MCF 10A (cell line): Measurements from ENCODE around the gene CFAP77. TPM values are rescaled to one million over a fixed set of nuclear protein-coding genes. Genes with fewer than 3 reads are reported as not detected.

Source experiments
- BruUV-seq: library from RNA; stranded (reverse); fragments of 400-500 nt; replicated peaks from 2 replicates; lab custom pipeline; 2021; lab: Mats Ljungman, UMichigan
- CTCF ChIA-PET: fragments of 300-600 bp; sonication (Branson Sonifier 250); formaldehyde crosslinking; extraction: SDS; loops from one replicate; lab custom pipeline; 2021; ENCODE audit warnings: antibody characterized with exemption, inconsistent platforms; lab: Yijun Ruan, JAX
- POLR2A ChIA-PET: fragments of 300-600, 350-650 bp; sonication (Branson Sonifier 250); formaldehyde crosslinking; extraction: SDS; loops from one replicate; lab custom pipeline; 2020; ENCODE audit warnings: antibody characterized with exemption, inconsistent platforms; lab: Yijun Ruan, JAX
- DNase-seq: peaks from one replicate; pipeline ENCODE4 v3.0.0-alpha.2; 2018; ENCODE audit not compliant: unreplicated experiment
- H3K27ac Mint-ChIP-seq: one replicate; pipeline ENCODE4 v1.8.0; 2022; ENCODE audit warnings: mild to moderate bottlenecking, low read depth, mixed read lengths; ENCODE audit not compliant: unreplicated experiment
- H3K27me3 Mint-ChIP-seq: one replicate; pipeline ENCODE4 v1.8.0; 2022; ENCODE audit warnings: mixed read lengths; ENCODE audit not compliant: insufficient read depth, unreplicated experiment
- H3K36me3 Mint-ChIP-seq: one replicate; pipeline ENCODE4 v1.8.0; 2022; ENCODE audit warnings: mild to moderate bottlenecking, moderate library complexity, mixed read lengths; ENCODE audit not compliant: insufficient read depth, unreplicated experiment
- H3K4me1 Mint-ChIP-seq: one replicate; pipeline ENCODE4 v1.8.0; 2022; ENCODE audit warnings: mixed read lengths; ENCODE audit not compliant: insufficient read depth, unreplicated experiment
- H3K4me3 Mint-ChIP-seq: one replicate; pipeline ENCODE4 v1.8.0; 2022; ENCODE audit warnings: mild to moderate bottlenecking, moderate library complexity, mixed read lengths; ENCODE audit not compliant: unreplicated experiment
- H3K9me3 Mint-ChIP-seq: one replicate; pipeline ENCODE4 v1.8.0; 2022; ENCODE audit warnings: mixed read lengths; ENCODE audit not compliant: unreplicated experiment
- CTCF ChIP-seq: fragments of 200-600 bp; IDR thresholded peaks from one replicate; pipeline ENCODE4 v1.8.0; 2022; ENCODE audit warnings: antibody characterized with exemption, mild to moderate bottlenecking; ENCODE audit not compliant: unreplicated experiment
- intact Hi-C: fragments of 100-400 bp; cut with micrococcal nuclease; formaldehyde crosslinking; loops from 2 replicates; pipeline ENCODE4 v1.14.1; 2022
- total RNA-seq: library from RNA; stranded (reverse); gene quantifications from 2 replicates; pipeline ENCODE4 v1.2.3, GENCODE V29; 2022

CFAP77 gene
- total RNA-seq, 1 experiment from 2014 or later, result not detected

GRCh38 chr9:132541051-132541450 lies 131.0 kb downstream of the CFAP77 start:
- Mint-ChIP-seq H3K4me3 (no peak overlapping the region), H3K4me1 (no peaks in the 10 kb centered on the region), H3K27ac (no peak overlapping the region), H3K27me3 (peaks cover 29% of the 10 kb centered on the region), H3K9me3 (peaks cover 8% of the 10 kb centered on the region), H3K36me3 (no peaks in the 10 kb centered on the region)
- no peak for TF ChIP-seq CTCF
- ChIA-PET POLR2A (no interaction called here), CTCF (no interaction called here)
- DNase-seq, result no peak
- intact Hi-C loops, result no loop called here
- no TSS peak for BruUV-seq

- Mint-ChIP-seq H3K27ac (no peak overlapping the region), H3K4me1 (no peaks in the 10 kb centered on the region), H3K9me3 (peaks cover under 1% of the 10 kb centered on the region), H3K4me3 (no peak overlapping the region), H3K36me3 (no peaks in the 10 kb centered on the region), H3K27me3 (peaks cover 29% of the 10 kb centered on the region)
- intact Hi-C loops, result no loop called here
- no TSS peak for BruUV-seq
- no peak for TF ChIP-seq CTCF
- ChIA-PET CTCF (no interaction called here), POLR2A (no interaction called here)
- DNase-seq, result no peak
Observed at GRCh38 chr9:132541870-132542830, 132.1 kb downstream of the CFAP77 start.

- no peak for TF ChIP-seq CTCF
- Mint-ChIP-seq H3K27me3 (peaks cover 30% of the 10 kb centered on the region), H3K36me3 (no peaks in the 10 kb centered on the region), H3K9me3 (no peaks in the 10 kb centered on the region), H3K4me3 (no peak overlapping the region), H3K4me1 (no peaks in the 10 kb centered on the region), H3K27ac (no peak overlapping the region)
- ChIA-PET POLR2A (no interaction called here), CTCF (interaction anchor here (0.6 kb wide), 1 partner anchor 990 kb away, joined by 3 read pairs; no protein-coding TSS in a partner anchor)
- intact Hi-C loops, result no loop called here
- DNase-seq, result no peak
- no TSS peak for BruUV-seq
Observed at GRCh38 chr9:132543251-132543650, 133.2 kb downstream of the CFAP77 start.

GRCh38 chr9:132543960-132544359 lies 133.9 kb downstream of the CFAP77 start:
- H3K27ac Mint-ChIP-seq, result no peak overlapping the region
- DNase-seq, result no peak
- ChIA-PET CTCF (no interaction called here), POLR2A (no interaction called here)
- H3K4me3 Mint-ChIP-seq, result no peak overlapping the region
- H3K27me3 Mint-ChIP-seq, result peaks cover 37% of the 10 kb centered on the region
- no peaks in the 10 kb centered on the region for H3K36me3 Mint-ChIP-seq
- intact Hi-C loops, result no loop called here
- H3K4me1 Mint-ChIP-seq, result no peaks in the 10 kb centered on the region
- TF ChIP-seq CTCF, result no peak
- no peaks in the 10 kb centered on the region for H3K9me3 Mint-ChIP-seq
- no TSS peak for BruUV-seq
